ENCODE measurements around the gene MUTYH.
"Not testable (repeated sequence)": the region's sequence is repeated elsewhere in the genome, so short reads cannot be mapped to it uniquely, and the experiment has no call there.

The MUTYH gene

GRCh38 chr1:45317166-45317565 lies 23.1 kb downstream of the MUTYH start:
- no peak for DNase-seq

- DNase-seq, result no peak
These were observed 26.0 kb downstream of the MUTYH start for GRCh38 chr1:45314266-45314665.

- DNase-seq, result no peak
These were observed 33.3 kb downstream of the MUTYH start for GRCh38 chr1:45306905-45307304.

- no peak for DNase-seq
These were observed 33.9 kb downstream of the MUTYH start for GRCh38 chr1:45306319-45306718.

- DNase-seq, result no peak
These were observed 35.0 kb downstream of the MUTYH start for GRCh38 chr1:45305231-45305630.

- DNase-seq, result no peak
These were observed 35.7 kb downstream of the MUTYH start for GRCh38 chr1:45304311-45305081.

- DNase-seq, result peak; percentile 90
These were observed 36.5 kb downstream of the MUTYH start for GRCh38 chr1:45303520-45304310.

- no peak for DNase-seq
These were observed 37.6 kb downstream of the MUTYH start for GRCh38 chr1:45302505-45303150.

GRCh38 chr1:45300669-45300997 lies 39.6 kb downstream of the MUTYH start:
- no peak for DNase-seq

- peak in 1 of 2 experiments; percentile 11 for DNase-seq
These were observed 40.1 kb downstream of the MUTYH start for GRCh38 chr1:45299981-45300668.

GRCh38 chr1:45299296-45299695 lies 40.9 kb downstream of the MUTYH start:
- DNase-seq, result no peak

- no peak for DNase-seq
These were observed 42.4 kb downstream of the MUTYH start for GRCh38 chr1:45297666-45298356.

- no peak for DNase-seq
These were observed 48.5 kb downstream of the MUTYH start for GRCh38 chr1:45291716-45292115.

GRCh38 chr1:45291002-45291401 lies 49.2 kb downstream of the MUTYH start:
- not testable (repeated sequence) for DNase-seq

- not testable (repeated sequence) for DNase-seq
These were observed 53.7 kb downstream of the MUTYH start for GRCh38 chr1:45286521-45286920.

- DNase-seq, result not testable (repeated sequence)
These were observed 55.4 kb downstream of the MUTYH start for GRCh38 chr1:45284858-45285257.

- no peak for DNase-seq
These were observed 57.9 kb downstream of the MUTYH start for GRCh38 chr1:45282351-45282750.

Data from cerebellar nuclear complex (tissue), 1 donor.